K562 (cell line): ENCODE data around the gene FKBP2. TPM values are rescaled to one million over a fixed set of nuclear protein-coding genes. Genes with fewer than 3 reads are reported as not detected.
A peak's percentile ranks its signal among the peaks of the same experiment; 100 is the strongest.

Experiments
- BRCA1 ChIP-seq, 2 experiments: fragments of 450-650 bp in 1 of 2; sonication (generic) in 1 of 2; formaldehyde crosslinking in 1 of 2; IDR thresholded peaks; 2 replicates each; pipeline versions ENCODE4 v1.5.0 to v1.6.1; 2017 to 2020; ENCODE audit warnings: mild to moderate bottlenecking in 1 of 2, missing genetic modification reagents in 1 of 2
- E2F1 ChIP-seq: sonication (generic); formaldehyde crosslinking; IDR thresholded peaks from 2 replicates; pipeline ENCODE4 v1.8.1; 2023; ENCODE audit warnings: mild to moderate bottlenecking, missing genetic modification reagents, moderate library complexity
- E2F8 ChIP-seq: fragments of 450-650 bp; IDR thresholded peaks from 2 replicates; pipeline ENCODE4 v1.7.1; 2018; ENCODE audit warnings: mild to moderate bottlenecking, low read depth; ENCODE audit not compliant: partially characterized antibody
- HNRNPLL ChIP-seq: fragments of 200-400 bp; formaldehyde crosslinking; IDR thresholded peaks from 2 replicates; pipeline ENCODE4 v1.6.1; 2017; ENCODE audit warnings: low read length, low read depth, mild to moderate bottlenecking; ENCODE audit not compliant: poor library complexity, severe bottlenecking
- KLF10 ChIP-seq: fragments of 250-450 bp; sonication (Bioruptor Pico); IDR thresholded peaks from 2 replicates; pipeline ENCODE4 v1.6.1; 2021; ENCODE audit warnings: matching md5 sums
- MEF2D ChIP-seq: conservative IDR thresholded peaks from 2 replicates; pipeline ENCODE4 v1.6.1; 2016; ENCODE audit warnings: low read depth, missing genetic modification characterization, missing compliant biosample characterization
- PRDM10 ChIP-seq: fragments of 450-650 bp; IDR thresholded peaks from 2 replicates; pipeline ENCODE4 v1.6.1; 2018; ENCODE audit not compliant: partially characterized antibody
- TFAP4 ChIP-seq: sonication (generic); formaldehyde crosslinking; IDR thresholded peaks from 2 replicates; pipeline ENCODE4 v1.8.0; 2022; ENCODE audit warnings: missing genetic modification reagents, mild to moderate bottlenecking, moderate library complexity, borderline replicate concordance
- ZNF324 ChIP-seq: fragments of 250-450 bp; sonication (Bioruptor Pico); IDR thresholded peaks from 2 replicates; pipeline ENCODE4 v1.4.0; 2020; ENCODE audit warnings: mild to moderate bottlenecking
- ZNF696 ChIP-seq: fragments of 250-450 bp; sonication (Bioruptor Pico); conservative IDR thresholded peaks from 2 replicates; pipeline ENCODE4 v1.4.0; 2020; ENCODE audit warnings: mild to moderate bottlenecking, moderate library complexity
- polyA plus RNA-seq, 8 experiments: library from polyadenylated mRNA; depleted of rRNA in 4 of 8; stranded (reverse) in 5 of 8; unstranded in 3 of 8; fragments of >200 nt; fragmentation: Nextera tagmentation in 2 of 8; fragmentation: Illumina TruSeq in 1 of 8; extraction: Ambion mirVana in 2 of 8; extraction: Trizol in 1 of 8; gene quantifications; 2 replicates each; pipeline versions ENCODE4 v1.2.1 to v1.2.3, GENCODE V29; 2011 to 2014; ENCODE audit warnings: inconsistent platforms in 1 of 8, missing spikeins in 1 of 8
- total RNA-seq, 7 experiments: library from RNA; depleted of rRNA in 6 of 7; stranded (reverse); fragments of >200 nt in 6 of 7; fragmentation: Illumina TruSeq in 2 of 7; extraction: Trizol in 2 of 7; gene quantifications; 2 replicates each; pipeline versions ENCODE4 v1.2.1 to v1.2.3, GENCODE V29; 2011 to 2021; ENCODE audit warnings: low replicate concordance in 1 of 7
- TF ChIP-seq, protein P1 (sequence below): sonication (generic); formaldehyde crosslinking; IDR thresholded peaks from 2 replicates; pipeline ENCODE4 v1.9.0; 2022; ENCODE audit warnings: mild to moderate bottlenecking, missing genetic modification reagents
- TF ChIP-seq, protein P2 (sequence below): sonication (generic); formaldehyde crosslinking; IDR thresholded peaks from 2 replicates; pipeline ENCODE4 v1.4.0; 2020; ENCODE audit warnings: mild to moderate bottlenecking, missing genetic modification reagents

Gene FKBP2
- total and polyA plus RNA-seq, 9 of the 15 experiments (the other 6 are each of a cell fraction or from before 2014, with no cell fraction given) = 3.5 to 151 (median 58.1) TPM

- TF ChIP-seq, protein P1, sequence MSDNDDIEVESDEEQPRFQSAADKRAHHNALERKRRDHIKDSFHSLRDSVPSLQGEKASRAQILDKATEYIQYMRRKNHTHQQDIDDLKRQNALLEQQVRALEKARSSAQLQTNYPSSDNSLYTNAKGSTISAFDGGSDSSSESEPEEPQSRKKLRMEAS (CRISPR knock-in tag) = no peak
- TF ChIP-seq E2F8 = peak; percentile 35
- no peak for TF ChIP-seq MEF2D
- no peak for TF ChIP-seq KLF10 (CRISPR knock-in tag)
- no peak for TF ChIP-seq BRCA1 (IDR thresholded peaks at IDR 0.05)
- TF ChIP-seq BRCA1 (CRISPR knock-in tag; IDR thresholded peaks at IDR 0.05) = no peak
- TF ChIP-seq TFAP4 (CRISPR knock-in tag) = no peak
- peak; percentile 99 for TF ChIP-seq HNRNPLL
- peak; percentile 27; the same call in 1 of the 2 replicates for TF ChIP-seq ZNF324 (CRISPR knock-in tag)
- no peak for TF ChIP-seq PRDM10
- TF ChIP-seq, protein P2, sequence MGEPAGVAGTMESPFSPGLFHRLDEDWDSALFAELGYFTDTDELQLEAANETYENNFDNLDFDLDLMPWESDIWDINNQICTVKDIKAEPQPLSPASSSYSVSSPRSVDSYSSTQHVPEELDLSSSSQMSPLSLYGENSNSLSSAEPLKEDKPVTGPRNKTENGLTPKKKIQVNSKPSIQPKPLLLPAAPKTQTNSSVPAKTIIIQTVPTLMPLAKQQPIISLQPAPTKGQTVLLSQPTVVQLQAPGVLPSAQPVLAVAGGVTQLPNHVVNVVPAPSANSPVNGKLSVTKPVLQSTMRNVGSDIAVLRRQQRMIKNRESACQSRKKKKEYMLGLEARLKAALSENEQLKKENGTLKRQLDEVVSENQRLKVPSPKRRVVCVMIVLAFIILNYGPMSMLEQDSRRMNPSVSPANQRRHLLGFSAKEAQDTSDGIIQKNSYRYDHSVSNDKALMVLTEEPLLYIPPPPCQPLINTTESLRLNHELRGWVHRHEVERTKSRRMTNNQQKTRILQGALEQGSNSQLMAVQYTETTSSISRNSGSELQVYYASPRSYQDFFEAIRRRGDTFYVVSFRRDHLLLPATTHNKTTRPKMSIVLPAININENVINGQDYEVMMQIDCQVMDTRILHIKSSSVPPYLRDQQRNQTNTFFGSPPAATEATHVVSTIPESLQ = no peak
- peak; percentile 47; the same call in 1 of the 2 replicates for TF ChIP-seq E2F1 (CRISPR knock-in tag)
- TF ChIP-seq ZNF696 (CRISPR knock-in tag) = no peak
Measured at GRCh38 chr11:64284962-64285884, 44.3 kb downstream of the FKBP2 start, which contains the start of gene GPR137 (continued).
